Measurements from ENCODE around the gene RBM15B.
"Not testable (repeated sequence)": the region's sequence is repeated elsewhere in the genome, so short reads cannot be mapped to it uniquely, and the experiment has no call there.

RBM15B gene

DNA sequence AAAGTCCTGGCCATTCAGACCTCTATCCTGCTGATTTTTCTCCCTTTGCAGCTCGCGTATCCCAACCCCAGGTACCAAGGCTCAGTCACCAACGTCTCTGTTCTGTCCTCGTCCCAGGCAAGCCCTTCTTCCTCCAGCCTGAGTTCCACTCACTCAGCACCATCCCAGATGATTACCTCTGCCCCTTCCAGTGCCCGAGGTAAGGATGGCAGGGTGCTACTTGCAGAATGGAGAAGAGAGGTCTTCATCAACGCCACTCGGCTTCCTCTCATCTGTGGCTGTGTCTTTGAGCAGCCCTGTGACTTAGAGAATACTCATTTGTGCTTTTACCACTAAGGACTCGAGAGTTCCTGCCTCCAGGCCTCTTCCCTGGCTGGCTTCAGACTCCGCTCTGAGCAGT, 28.6 kb upstream of the RBM15B start:
- no peak for TF ChIP-seq CTCF (IDR thresholded peaks at IDR 0.05; ENCODE audit: low read depth, low read length, missing control alignments)
- no peak overlapping the region for H3K4me3 ChIP-seq (ENCODE audit: low read depth, low read length)
- no peak for DNase-seq (ENCODE audit: low read depth)

DNA sequence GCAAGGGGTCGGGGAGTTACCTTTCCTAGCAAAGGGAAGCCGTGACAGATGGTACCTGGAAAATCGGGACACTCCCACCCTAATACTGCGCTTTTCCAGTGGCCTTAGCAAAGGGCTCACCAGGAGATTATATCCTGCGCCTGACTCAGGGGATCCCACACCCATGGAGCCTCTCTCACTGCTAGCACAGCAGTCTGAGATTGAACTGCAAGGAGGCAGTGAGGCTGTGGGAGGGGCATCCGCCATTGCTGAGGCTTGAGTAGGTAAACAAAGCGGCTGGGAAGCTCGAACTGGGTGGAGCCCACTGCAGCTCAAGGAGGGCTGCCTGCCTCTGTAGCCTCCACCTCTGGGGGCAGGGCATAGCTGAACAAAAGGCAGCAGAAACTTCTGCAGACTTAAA, 22.8 kb upstream of the RBM15B start:
- not testable (repeated sequence) for H3K4me3 ChIP-seq (ENCODE audit: low read depth, low read length); DNase-seq (ENCODE audit: low read depth)

GRCh38 chr3:51371943-51372557, 19.0 kb upstream of the RBM15B start:
- peak; percentile 73 for TF ChIP-seq CTCF (IDR thresholded peaks at IDR 0.05; ENCODE audit: low read depth, low read length, missing control alignments)
- no peak for DNase-seq (ENCODE audit: low read depth)
- H3K4me3 ChIP-seq (ENCODE audit: low read depth, low read length): no peak overlapping the region

DNA sequence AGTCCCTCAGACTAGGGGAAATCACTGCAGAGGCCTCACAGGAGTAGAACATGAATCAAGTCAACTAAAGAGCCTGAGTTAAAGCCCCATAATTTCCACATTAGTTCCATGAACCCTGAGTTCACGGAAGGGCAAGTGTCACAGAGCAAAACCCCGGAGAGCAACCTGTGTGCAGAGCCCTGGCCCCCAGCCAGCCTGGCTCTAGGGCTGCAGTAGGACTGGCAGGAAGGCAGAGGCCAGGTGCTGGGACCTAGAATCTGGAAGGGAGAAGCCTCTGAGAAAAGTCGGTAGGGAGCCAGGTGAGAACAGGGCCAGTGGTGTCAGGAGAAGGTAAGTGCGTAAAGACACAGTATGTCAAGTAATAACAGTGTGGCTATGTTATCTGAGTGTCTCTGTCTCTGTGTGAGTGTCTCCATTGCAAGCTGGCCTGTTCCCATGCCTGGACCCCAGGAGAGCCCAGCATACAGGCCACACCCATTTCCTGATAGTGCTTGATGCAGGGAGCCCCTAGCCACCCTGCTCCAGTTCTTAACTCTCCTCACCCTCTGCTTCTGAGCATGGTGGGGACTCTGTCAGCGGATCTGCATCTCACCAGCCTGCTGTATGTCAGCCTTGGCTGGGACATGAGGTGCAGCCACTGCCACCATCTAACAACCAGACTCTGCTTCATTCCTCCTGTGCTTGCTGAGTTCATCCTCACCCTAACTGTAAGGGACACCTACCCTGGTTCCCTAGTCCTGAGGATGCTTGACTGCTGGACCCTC, 17.2 kb upstream of the RBM15B start:
- DNase-seq (ENCODE audit: low read depth): no peak
- no peak overlapping the region for H3K4me3 ChIP-seq (ENCODE audit: low read depth, low read length)
- no peak for TF ChIP-seq CTCF (IDR thresholded peaks at IDR 0.05; ENCODE audit: low read depth, low read length, missing control alignments)

- no peak for DNase-seq (ENCODE audit: low read depth)
- TF ChIP-seq CTCF (IDR thresholded peaks at IDR 0.05; ENCODE audit: low read depth, low read length, missing control alignments): no peak
- H3K4me3 ChIP-seq (ENCODE audit: low read depth, low read length): no peak overlapping the region
These were observed 16.6 kb upstream of the RBM15B start for GRCh38 chr3:51374456-51374855.

DNA sequence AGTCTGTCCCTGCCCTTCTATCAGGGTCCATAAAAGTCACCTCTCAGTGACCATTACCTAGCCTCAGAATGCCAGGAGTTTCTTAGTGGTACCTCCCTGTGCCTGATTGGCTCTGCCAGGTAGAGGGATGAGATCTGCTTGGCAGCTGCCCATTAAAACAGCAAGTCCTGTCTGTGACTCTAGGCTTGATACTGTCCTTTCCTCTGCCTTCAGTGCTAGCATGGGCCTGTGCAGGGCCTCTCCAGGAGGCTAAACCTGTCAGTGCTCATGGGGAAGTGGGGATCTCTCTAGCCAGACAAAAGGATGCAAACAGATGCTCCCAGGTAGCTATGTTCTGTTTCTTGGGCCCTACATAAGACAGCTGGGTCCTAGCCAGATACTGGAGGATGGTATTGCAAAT, 15.9 kb upstream of the RBM15B start:
- TF ChIP-seq CTCF (IDR thresholded peaks at IDR 0.05; ENCODE audit: low read depth, low read length, missing control alignments): no peak
- no peak for DNase-seq (ENCODE audit: low read depth)
- H3K4me3 ChIP-seq (ENCODE audit: low read depth, low read length): no peak overlapping the region

DNA sequence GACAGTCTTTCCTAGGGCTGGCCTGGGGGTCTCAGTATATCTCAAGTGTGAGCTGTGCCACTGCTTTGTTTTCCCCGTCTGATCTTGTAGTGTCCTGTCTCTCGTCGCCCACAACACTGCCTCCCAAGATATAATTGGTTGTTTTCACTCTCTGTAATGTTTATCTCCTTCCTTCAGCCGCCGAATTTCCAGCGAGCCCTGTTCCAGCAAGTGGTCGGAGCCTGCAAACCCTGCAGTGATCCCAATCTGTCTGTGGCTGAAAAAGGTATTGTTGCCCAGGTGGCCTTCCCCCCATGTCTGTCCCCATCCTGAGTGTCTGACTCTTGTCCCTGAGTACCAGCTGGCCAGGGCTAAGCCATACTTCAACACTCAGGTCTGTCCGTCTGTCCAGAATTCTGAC, 15.5 kb upstream of the RBM15B start:
- TF ChIP-seq CTCF (IDR thresholded peaks at IDR 0.05; ENCODE audit: low read depth, low read length, missing control alignments): no peak
- no peak for DNase-seq (ENCODE audit: low read depth)
- H3K4me3 ChIP-seq (ENCODE audit: low read depth, low read length): no peak overlapping the region
